ENCODE data around the gene L1CAM.

The L1CAM gene

GRCh38 chrX:153901753-153902140 is 15.8 kb upstream of the L1CAM start:
- Mint-ChIP-seq H3K4me3 (no peak overlapping the region), H3K36me3 (no peaks in the 10 kb centered on the region), H3K27ac (peak overlapping the region; percentile 28), H3K27me3 (no peaks in the 10 kb centered on the region), H3K4me1 (ENCODE audit: low read depth) (peaks cover 36% of the 10 kb centered on the region), H3K9me3 (ENCODE audit: low read depth) (no peaks in the 10 kb centered on the region)

DNA sequence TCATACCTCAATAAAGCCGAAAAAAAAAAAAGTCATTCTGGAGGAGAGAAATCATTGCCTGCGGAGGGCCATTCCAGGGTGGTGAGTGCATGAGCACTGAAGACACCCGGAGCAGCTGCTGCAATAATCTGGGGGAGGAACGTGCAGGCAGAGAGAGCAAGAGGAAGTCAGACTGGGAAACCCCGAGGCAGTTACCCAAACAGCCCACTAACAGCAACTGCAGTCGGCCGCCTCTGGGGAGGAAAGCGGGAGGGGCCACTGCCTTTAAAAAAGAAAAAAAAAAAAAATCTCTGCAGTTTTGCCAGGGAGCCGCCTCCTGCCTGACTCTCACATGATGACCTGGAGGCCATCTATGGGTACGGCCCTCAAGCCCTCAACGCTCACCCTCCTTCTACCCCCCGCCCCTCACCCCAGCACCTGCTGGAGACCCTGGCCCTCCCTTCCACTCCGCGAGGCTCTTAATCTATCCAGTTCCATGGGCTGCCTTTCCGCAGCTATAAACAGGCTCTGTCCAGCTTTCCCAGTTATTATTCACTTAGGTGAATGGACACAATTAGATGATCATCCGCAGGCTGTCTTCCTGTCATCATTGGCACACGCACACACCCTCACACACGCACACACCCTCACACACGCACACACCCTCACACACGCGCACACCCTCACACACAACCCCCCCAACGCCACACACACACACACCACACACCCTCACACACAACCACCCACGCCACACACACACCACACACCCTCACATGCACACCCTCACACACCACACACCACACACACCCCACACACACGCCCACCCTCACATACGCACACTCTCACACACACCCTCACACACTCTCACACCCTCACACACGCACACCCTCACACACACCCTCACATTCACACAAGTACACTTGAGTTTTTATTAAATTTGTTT is 15.1 kb upstream of the L1CAM start:
- no peaks in the 10 kb centered on the region for H3K36me3 Mint-ChIP-seq
- H3K27ac Mint-ChIP-seq = no peak overlapping the region
- H3K27me3 Mint-ChIP-seq = no peaks in the 10 kb centered on the region
- H3K4me1 Mint-ChIP-seq (ENCODE audit: low read depth) = peaks cover 42% of the 10 kb centered on the region
- H3K4me3 Mint-ChIP-seq = peak overlapping the region; percentile 75
- H3K9me3 Mint-ChIP-seq (ENCODE audit: low read depth) = no peaks in the 10 kb centered on the region

- no peaks in the 10 kb centered on the region for H3K36me3 Mint-ChIP-seq
- no peaks in the 10 kb centered on the region for H3K9me3 Mint-ChIP-seq (ENCODE audit: low read depth)
- H3K4me3 Mint-ChIP-seq = no peak overlapping the region
- H3K27me3 Mint-ChIP-seq = no peaks in the 10 kb centered on the region
- no peak overlapping the region for H3K27ac Mint-ChIP-seq
- peaks cover 27% of the 10 kb centered on the region for H3K4me1 Mint-ChIP-seq (ENCODE audit: low read depth)
These were observed 11.9 kb upstream of the L1CAM start for GRCh38 chrX:153897899-153898298.

DNA sequence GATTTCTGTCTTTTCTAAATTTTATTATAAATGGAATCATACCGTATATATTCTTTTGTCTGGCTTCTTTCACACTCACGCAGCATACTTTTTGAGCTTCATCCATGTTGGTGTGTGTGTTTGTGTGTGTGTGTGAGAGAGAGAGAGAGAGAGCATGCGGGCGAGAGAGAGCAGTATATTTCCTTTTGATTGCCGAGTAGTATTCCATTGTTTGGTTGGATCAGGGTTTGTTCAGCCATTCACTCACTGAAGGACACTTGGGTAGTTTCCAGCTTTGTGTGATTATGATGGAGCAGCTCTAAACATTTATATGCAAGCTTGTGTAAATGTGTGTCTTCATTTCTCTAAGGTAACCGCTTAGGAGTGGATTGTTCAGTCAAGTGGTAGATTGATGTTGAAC is 3.1 kb upstream of the L1CAM start:
- no peaks in the 10 kb centered on the region for H3K36me3 Mint-ChIP-seq
- H3K27ac Mint-ChIP-seq = no peak overlapping the region
- no peaks in the 10 kb centered on the region for H3K4me1 Mint-ChIP-seq (ENCODE audit: low read depth)
- H3K9me3 Mint-ChIP-seq (ENCODE audit: low read depth) = no peaks in the 10 kb centered on the region
- no peaks in the 10 kb centered on the region for H3K27me3 Mint-ChIP-seq
- H3K4me3 Mint-ChIP-seq = no peak overlapping the region

GRCh38 chrX:153888344-153888743 is 2.4 kb upstream of the L1CAM start:
- H3K27ac Mint-ChIP-seq = no peak overlapping the region
- H3K4me3 Mint-ChIP-seq = no peak overlapping the region
- no peaks in the 10 kb centered on the region for H3K27me3 Mint-ChIP-seq
- H3K36me3 Mint-ChIP-seq = no peaks in the 10 kb centered on the region
- H3K9me3 Mint-ChIP-seq (ENCODE audit: low read depth) = no peaks in the 10 kb centered on the region
- H3K4me1 Mint-ChIP-seq (ENCODE audit: low read depth) = no peaks in the 10 kb centered on the region

DNA sequence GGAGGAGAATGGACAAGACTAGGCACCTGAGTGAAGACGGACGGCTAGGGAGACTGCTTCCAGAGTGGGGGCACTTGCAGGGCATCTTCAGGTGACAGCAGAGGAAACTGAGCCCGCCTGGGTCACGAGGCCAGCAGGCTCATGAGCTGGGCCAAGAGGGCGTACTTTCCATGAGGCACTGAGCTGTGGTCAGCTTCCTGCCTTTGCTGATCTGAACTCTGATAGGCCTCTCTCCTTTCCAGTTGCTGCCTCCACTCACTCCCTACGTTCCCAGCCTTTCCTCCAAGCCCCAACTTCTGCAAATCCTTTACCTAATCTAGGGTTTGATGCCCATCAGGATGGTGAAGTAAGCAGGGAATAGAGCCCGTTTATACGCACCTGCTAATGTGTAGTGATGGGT is 1.4 kb upstream of the L1CAM start:
- Mint-ChIP-seq H3K4me1 (ENCODE audit: low read depth) (no peaks in the 10 kb centered on the region), H3K27me3 (no peaks in the 10 kb centered on the region), H3K36me3 (no peaks in the 10 kb centered on the region), H3K4me3 (no peak overlapping the region), H3K9me3 (ENCODE audit: low read depth) (no peaks in the 10 kb centered on the region), H3K27ac (no peak overlapping the region)

DNA sequence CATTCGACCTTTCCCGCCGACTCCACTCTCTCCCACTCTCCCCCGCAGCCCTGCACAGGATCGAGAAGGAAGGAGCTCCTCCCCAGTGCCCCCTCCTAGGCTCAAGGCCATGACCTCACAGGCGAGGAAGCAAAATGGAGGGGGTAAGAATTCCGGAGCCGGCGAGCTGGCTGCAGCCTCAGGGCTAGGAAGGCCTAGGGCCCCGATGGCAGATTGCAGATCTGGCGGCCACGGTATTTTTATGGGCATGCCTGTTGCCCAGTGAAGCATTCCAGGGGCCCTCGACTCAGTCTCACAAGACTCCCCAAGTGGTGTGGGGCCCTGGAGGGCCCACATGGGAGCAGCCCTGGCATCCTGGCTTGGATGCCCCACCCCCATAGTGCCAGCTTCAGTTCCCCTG is 942 bp upstream of the L1CAM start:
- Mint-ChIP-seq H3K4me1 (ENCODE audit: low read depth) (no peaks in the 10 kb centered on the region), H3K27ac (no peak overlapping the region), H3K4me3 (no peak overlapping the region), H3K9me3 (ENCODE audit: low read depth) (no peaks in the 10 kb centered on the region), H3K27me3 (peaks cover 1% of the 10 kb centered on the region), H3K36me3 (no peaks in the 10 kb centered on the region)

- Mint-ChIP-seq H3K4me3 (no peak overlapping the region), H3K27me3 (peaks cover 1% of the 10 kb centered on the region), H3K36me3 (no peaks in the 10 kb centered on the region), H3K27ac (no peak overlapping the region), H3K4me1 (ENCODE audit: low read depth) (no peaks in the 10 kb centered on the region), H3K9me3 (ENCODE audit: low read depth) (no peaks in the 10 kb centered on the region)
These were observed 675 bp downstream of the L1CAM start for GRCh38 chrX:153885208-153885787.

GRCh38 chrX:153884590-153884989 is 1.4 kb downstream of the L1CAM start:
- no peaks in the 10 kb centered on the region for H3K4me1 Mint-ChIP-seq (ENCODE audit: low read depth)
- H3K9me3 Mint-ChIP-seq (ENCODE audit: low read depth) = no peaks in the 10 kb centered on the region
- no peaks in the 10 kb centered on the region for H3K36me3 Mint-ChIP-seq
- peaks cover 1% of the 10 kb centered on the region for H3K27me3 Mint-ChIP-seq
- no peak overlapping the region for H3K27ac Mint-ChIP-seq
- H3K4me3 Mint-ChIP-seq = peak overlapping the region; percentile 47

GRCh38 chrX:153884136-153884535 is 1.8 kb downstream of the L1CAM start:
- peak overlapping the region; percentile 47 for H3K4me3 Mint-ChIP-seq

GRCh38 chrX:153883163-153883843 is 2.7 kb downstream of the L1CAM start:
- peaks cover 8% of the 10 kb centered on the region for H3K4me1 Mint-ChIP-seq (ENCODE audit: low read depth)
- no peak overlapping the region for H3K4me3 Mint-ChIP-seq

More at GRCh38 chrX:153884136-153884535, 1.8 kb downstream of the L1CAM start:
- H3K4me1 Mint-ChIP-seq (ENCODE audit: low read depth) = peaks cover 3% of the 10 kb centered on the region
- H3K27ac Mint-ChIP-seq = no peak overlapping the region
- no peaks in the 10 kb centered on the region for H3K36me3 Mint-ChIP-seq
- H3K9me3 Mint-ChIP-seq (ENCODE audit: low read depth) = no peaks in the 10 kb centered on the region
- peaks cover 2% of the 10 kb centered on the region for H3K27me3 Mint-ChIP-seq

DNA sequence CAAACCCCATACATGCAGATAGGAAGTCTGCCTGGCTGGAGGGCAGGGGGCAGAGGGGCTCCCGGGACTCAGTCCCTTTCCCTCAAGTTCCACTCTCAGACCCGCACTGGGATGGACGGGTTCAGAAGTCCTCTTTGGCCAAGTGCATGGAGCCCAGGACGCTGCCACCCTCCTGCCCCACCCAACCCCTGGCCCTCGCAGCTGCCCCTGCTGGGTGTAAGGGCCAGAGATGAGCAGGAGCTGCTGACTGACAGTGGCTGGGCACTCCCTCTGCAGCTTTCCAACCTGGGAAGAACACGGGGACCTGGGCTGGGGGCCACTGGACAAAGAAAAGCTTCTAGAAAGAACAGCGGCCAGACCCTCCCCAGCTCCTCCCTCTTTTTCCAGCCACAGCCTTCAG is 3.4 kb downstream of the L1CAM start:
- no peak overlapping the region for H3K27ac Mint-ChIP-seq
- H3K27me3 Mint-ChIP-seq = peaks cover 5% of the 10 kb centered on the region
- peaks cover 9% of the 10 kb centered on the region for H3K4me1 Mint-ChIP-seq (ENCODE audit: low read depth)
- no peak overlapping the region for H3K4me3 Mint-ChIP-seq
- H3K36me3 Mint-ChIP-seq = no peaks in the 10 kb centered on the region
- no peaks in the 10 kb centered on the region for H3K9me3 Mint-ChIP-seq (ENCODE audit: low read depth)

More at GRCh38 chrX:153883163-153883843, 2.7 kb downstream of the L1CAM start:
- Mint-ChIP-seq H3K27me3 (peaks cover 3% of the 10 kb centered on the region), H3K9me3 (ENCODE audit: low read depth) (no peaks in the 10 kb centered on the region), H3K36me3 (no peaks in the 10 kb centered on the region), H3K27ac (no peak overlapping the region)

DNA sequence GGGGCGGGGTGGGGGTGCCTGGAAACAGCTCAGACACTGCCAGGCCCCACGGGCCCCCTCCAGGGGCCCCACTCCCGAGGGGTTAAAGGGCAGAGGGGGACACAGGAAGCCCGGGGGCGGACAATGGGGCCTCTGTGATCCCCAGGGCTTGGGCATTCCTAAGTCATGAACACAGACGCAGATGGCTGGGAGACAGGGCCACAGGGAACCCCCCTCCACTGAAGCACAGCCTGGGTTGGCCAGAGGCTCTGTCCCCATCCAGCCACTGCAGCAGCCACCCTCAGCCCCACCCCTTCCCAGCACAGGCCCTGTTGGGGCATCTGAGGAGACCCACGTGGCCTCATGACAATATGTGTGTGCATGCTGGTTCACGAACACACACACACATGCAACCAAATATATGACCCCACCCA is 3.9 kb downstream of the L1CAM start:
- no peak overlapping the region for H3K4me3 Mint-ChIP-seq
- H3K4me1 Mint-ChIP-seq (ENCODE audit: low read depth) = peaks cover 9% of the 10 kb centered on the region
- no peaks in the 10 kb centered on the region for H3K36me3 Mint-ChIP-seq
- H3K27me3 Mint-ChIP-seq = peaks cover 5% of the 10 kb centered on the region
- no peaks in the 10 kb centered on the region for H3K9me3 Mint-ChIP-seq (ENCODE audit: low read depth)
- H3K27ac Mint-ChIP-seq = no peak overlapping the region

- peaks cover 7% of the 10 kb centered on the region for H3K27me3 Mint-ChIP-seq
- no peak overlapping the region for H3K4me3 Mint-ChIP-seq
- H3K9me3 Mint-ChIP-seq (ENCODE audit: low read depth) = no peaks in the 10 kb centered on the region
These were observed 4.7 kb downstream of the L1CAM start for GRCh38 chrX:153881281-153881680.

GRCh38 chrX:153880440-153880815 is 5.5 kb downstream of the L1CAM start:
- Mint-ChIP-seq H3K9me3 (ENCODE audit: low read depth) (no peaks in the 10 kb centered on the region), H3K27me3 (peaks cover 9% of the 10 kb centered on the region), H3K36me3 (no peaks in the 10 kb centered on the region), H3K27ac (no peak overlapping the region), H3K4me3 (no peak overlapping the region), H3K4me1 (ENCODE audit: low read depth) (peaks cover 12% of the 10 kb centered on the region)

More at GRCh38 chrX:153881281-153881680, 4.7 kb downstream of the L1CAM start:
- H3K27ac Mint-ChIP-seq = no peak overlapping the region
- no peaks in the 10 kb centered on the region for H3K36me3 Mint-ChIP-seq
- peaks cover 11% of the 10 kb centered on the region for H3K4me1 Mint-ChIP-seq (ENCODE audit: low read depth)

All from activated naive CD8-positive, alpha-beta T cell (primary cell).